ENCODE results near the gene NUP214.
"Not testable (repeated sequence)": the region's sequence is repeated elsewhere in the genome, so short reads cannot be mapped to it uniquely, and the experiment has no call there.

Gene NUP214

GRCh38 chr9:131235480-131235851 is 110.1 kb downstream of the NUP214 start:
- no peak for DNase-seq

GRCh38 chr9:131236161-131236560 is 110.8 kb downstream of the NUP214 start:
- no peak for DNase-seq

GRCh38 chr9:131236761-131237160 is 111.4 kb downstream of the NUP214 start:
- DNase-seq = no peak

- DNase-seq = peak; percentile 5
These were observed 111.9 kb downstream of the NUP214 start for GRCh38 chr9:131237291-131237690.

- DNase-seq = peak; percentile 56
These were observed 112.6 kb downstream of the NUP214 start for GRCh38 chr9:131237931-131238401.

- no peak for DNase-seq
These were observed 113.1 kb downstream of the NUP214 start for GRCh38 chr9:131238402-131239021.

- no peak for DNase-seq
These were observed 114.0 kb downstream of the NUP214 start for GRCh38 chr9:131239161-131239975.

GRCh38 chr9:131240047-131240921 is 114.9 kb downstream of the NUP214 start:
- no peak for DNase-seq

- not testable (repeated sequence) for DNase-seq
These were observed 118.9 kb downstream of the NUP214 start for GRCh38 chr9:131244331-131244730.

GRCh38 chr9:131246618-131247017 is 121.2 kb downstream of the NUP214 start:
- DNase-seq = no peak

- DNase-seq = no peak
These were observed 126.7 kb downstream of the NUP214 start for GRCh38 chr9:131252120-131252519.

GRCh38 chr9:131253891-131254491 is 128.6 kb downstream of the NUP214 start:
- no peak for DNase-seq

- no peak for DNase-seq
These were observed 129.2 kb downstream of the NUP214 start for GRCh38 chr9:131254626-131255025.

- DNase-seq = no peak
These were observed 130.4 kb downstream of the NUP214 start for GRCh38 chr9:131255676-131256197.

GRCh38 chr9:131257266-131258025 is 132.1 kb downstream of the NUP214 start:
- DNase-seq = no peak

GRCh38 chr9:131258186-131258585 is 132.8 kb downstream of the NUP214 start:
- DNase-seq = no peak

GRCh38 chr9:131258698-131259431 is 133.5 kb downstream of the NUP214 start:
- DNase-seq = no peak

- DNase-seq = no peak
These were observed 134.1 kb downstream of the NUP214 start for GRCh38 chr9:131259432-131259898.

GRCh38 chr9:131259916-131260597 is 134.7 kb downstream of the NUP214 start:
- no peak for DNase-seq

- no peak for DNase-seq
These were observed 135.5 kb downstream of the NUP214 start for GRCh38 chr9:131260751-131261452.
